GM19239 (cell line): ENCODE results near the gene CFAP100.

Experiments used
- DNase-seq: peaks from one replicate; pipeline ENCODE4 v3.0.0; 2011; ENCODE audit warnings: low spot score; ENCODE audit not compliant: insufficient read length
- FAIRE-seq: peaks from 2 replicates; lab custom pipeline; 2011; peaks lifted over from hg19 to GRCh38; lab: Jason Lieb, UNC

CFAP100 gene

DNA sequence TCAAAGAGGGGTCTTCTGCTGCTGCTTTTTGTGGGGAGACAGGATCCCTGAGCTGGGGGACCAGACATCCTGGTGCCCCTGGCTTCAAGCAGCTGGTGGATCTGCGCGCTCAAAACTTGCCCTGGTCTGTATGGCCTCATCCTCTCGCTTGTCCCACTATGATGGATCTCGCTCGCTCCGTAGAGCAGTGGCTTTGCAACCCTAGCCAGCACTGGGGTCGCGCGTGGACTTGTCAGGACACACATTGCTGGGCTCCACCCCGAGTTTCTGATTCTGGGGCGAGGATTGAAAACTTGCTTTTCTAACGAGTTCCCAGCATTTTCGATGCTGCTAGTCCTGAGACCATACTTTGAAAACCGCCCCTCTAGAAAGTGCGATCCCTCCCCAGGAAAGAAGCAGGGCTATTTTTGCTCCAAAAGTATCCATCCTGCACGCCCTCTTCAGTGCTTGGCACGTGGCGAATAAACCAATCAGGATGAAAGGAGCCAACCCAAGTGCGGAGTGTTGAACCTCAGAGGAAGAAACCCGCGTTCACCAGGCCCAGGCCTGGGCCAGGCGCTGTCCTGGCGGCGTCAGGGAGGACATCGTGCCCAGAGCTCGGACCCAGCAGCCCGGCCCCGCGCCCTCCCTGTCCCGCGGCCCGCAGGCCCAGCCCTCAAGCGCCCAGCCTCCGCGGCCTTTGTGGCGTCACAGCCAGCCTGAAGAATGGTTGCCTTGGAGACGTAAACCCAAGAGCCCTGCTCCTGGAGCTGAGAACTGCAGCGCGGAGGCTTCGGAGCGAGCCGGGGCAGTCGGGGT, at the start of gene CFAP100:
CFAP100 (plus strand) TSS at position 731 of the 798 bp plus-strand sequence. CDS start 1,092 bp downstream, outside the sequence.
- no peak for DNase-seq
- no peak for FAIRE-seq

DNA sequence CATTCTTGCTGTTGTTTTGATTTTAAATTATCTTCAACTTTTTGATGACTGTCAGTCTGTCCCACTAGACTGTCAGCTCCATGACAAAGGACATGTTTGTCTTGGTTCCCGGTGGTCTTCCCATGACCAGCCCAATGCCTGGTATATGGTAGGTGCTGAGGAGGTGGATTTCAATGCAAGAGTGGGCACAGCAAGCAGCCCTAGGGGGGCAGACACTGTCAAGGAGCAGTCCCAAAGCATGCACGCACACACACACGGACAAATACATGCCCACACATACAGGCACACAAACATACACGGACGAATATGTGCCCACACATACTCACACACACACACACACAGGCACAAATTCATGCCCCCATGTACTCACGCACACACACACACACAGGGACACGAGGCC, 49.5 kb upstream of the CFAP100 start:
- FAIRE-seq (no peak), DNase-seq (no peak)

DNA sequence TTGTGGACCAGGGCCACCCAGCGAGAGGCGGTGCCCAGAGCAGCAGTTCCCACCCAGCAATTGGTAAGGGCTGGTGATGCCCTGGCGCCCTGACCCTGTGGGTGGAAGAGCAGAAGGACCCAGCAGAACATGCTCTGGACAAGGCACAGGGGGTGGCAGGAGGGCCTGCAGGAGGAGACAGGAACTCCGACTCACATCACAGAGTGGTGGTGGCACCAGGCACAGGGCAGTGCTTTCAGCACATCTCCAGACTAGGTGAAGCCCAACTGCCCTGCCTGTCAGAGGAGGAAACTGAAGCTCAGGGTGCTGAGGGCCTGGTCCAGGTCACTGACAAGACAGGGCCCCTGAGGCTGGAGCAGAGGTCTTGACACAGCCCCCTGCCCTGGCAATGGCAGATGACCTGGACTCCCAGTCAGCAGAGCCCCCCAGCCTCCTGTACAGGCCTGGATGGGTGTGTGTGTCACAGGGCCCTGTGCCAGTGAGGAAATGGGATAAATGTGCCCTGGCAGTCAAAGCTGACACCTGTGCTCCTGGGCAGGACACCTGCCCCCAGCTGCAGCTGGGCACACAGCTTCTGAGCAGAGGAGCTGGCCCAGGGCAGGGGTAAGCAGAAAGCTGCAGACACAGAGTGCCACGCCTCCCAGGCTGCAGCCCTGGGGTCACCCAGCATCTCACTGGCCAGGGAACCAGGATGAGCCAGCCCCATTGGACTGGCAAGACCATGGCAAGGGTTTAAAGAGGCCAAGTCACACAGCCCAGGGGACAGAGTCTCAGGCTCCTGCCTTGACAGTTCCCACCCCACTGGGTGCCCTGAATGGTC, 48.9 kb upstream of the CFAP100 start:
- no peak for DNase-seq
- no peak for FAIRE-seq

DNA sequence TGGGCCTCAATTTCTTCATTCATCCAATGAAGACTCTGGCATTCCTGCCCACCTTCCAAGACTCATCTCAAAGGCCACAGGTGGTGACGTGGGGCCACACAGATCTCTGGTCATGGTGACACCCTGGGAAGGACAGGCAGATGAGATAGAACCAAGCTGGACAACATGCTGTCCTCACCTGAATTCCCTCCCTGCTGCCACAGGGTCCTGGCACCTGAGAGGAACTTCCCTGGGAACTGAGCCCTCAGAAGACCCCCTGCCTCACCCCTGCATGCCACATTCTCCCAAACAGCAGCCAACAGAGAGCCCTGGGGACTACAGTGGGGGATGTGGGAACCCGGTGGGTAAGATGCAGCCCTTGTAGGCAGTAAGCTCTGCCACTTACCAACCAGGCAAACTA, 48.2 kb upstream of the CFAP100 start:
- FAIRE-seq (no peak), DNase-seq (no peak)

DNA sequence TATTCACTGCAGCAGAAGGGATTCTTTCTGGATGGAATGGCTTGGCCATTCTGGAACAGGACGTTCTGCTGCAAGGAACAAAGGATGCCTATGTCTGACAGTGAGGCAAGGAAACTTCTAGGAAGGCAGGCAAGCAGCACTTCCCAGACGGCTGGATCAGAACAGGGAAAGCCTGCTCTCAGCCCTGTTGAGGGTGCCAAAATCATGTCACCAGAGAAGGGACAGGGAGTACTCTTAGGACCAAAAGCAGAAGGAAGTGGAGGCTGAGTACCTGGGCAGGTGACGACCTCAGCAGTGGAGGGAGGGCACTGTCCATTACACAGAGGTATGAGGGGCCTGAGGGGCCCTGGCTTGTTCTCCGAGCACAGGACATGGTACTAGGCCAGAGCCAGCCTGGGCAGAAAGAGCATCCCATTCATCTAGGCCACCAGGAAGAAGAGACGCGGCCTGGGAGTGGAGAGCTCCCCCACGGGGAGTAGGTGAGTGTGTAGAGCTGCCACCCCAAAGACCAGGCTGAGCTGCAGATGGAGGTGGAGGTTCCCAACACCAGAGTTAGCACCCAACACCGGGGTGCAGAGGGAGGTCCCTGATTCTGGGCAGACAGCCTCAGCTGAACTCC, 47.1 kb upstream of the CFAP100 start:
- no peak for FAIRE-seq
- DNase-seq: no peak

DNA sequence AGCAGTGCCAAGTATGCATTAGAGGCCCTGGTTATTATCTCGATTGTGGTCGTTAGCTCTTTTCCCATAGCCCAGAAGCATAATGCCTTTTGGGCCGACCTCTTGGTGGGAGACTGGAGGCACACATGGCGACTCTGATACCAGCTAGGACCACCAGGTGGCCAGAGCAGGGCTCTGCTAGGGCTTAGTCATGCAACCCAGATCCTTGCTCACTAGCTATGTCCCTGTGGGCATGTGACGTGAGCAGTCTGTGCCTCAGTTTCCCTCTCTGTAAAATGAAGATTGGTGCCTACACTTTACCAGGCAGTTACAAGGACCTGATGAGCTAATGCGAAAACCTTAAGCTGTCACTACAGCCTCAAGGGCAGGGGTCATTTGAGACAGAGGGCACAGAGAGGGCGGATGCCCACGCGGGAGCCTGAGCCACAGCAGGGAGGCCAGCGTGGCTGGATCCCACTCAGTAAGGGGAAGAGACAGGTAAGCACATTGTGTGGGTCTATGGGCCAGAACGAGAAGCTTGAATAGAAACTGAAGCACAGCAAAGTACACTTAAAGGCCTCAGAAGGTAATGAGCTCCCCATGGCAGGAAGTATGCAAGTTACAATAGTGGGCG, 46.3 kb upstream of the CFAP100 start:
- DNase-seq (no peak), FAIRE-seq (no peak)

DNA sequence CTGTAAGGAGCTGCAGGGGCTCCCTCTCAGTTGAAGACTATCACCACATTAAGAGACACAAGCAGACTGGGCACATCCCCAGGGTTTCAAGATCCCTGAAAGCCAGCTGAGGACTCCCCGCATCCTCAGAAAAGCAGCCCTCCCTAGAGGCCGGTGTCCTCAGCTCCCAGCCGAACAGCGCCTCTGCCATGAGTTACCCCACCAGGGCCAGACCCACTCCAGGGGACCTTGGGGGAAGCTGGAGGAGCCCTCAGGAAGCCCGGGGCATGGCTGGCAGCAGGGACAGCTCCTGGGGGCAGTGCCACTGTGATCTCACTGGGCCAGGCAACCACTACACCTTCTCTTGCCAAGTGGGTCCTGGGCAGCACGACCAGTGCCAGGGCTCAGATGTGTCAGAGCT, 45.6 kb upstream of the CFAP100 start:
- FAIRE-seq (no peak), DNase-seq (no peak)

DNA sequence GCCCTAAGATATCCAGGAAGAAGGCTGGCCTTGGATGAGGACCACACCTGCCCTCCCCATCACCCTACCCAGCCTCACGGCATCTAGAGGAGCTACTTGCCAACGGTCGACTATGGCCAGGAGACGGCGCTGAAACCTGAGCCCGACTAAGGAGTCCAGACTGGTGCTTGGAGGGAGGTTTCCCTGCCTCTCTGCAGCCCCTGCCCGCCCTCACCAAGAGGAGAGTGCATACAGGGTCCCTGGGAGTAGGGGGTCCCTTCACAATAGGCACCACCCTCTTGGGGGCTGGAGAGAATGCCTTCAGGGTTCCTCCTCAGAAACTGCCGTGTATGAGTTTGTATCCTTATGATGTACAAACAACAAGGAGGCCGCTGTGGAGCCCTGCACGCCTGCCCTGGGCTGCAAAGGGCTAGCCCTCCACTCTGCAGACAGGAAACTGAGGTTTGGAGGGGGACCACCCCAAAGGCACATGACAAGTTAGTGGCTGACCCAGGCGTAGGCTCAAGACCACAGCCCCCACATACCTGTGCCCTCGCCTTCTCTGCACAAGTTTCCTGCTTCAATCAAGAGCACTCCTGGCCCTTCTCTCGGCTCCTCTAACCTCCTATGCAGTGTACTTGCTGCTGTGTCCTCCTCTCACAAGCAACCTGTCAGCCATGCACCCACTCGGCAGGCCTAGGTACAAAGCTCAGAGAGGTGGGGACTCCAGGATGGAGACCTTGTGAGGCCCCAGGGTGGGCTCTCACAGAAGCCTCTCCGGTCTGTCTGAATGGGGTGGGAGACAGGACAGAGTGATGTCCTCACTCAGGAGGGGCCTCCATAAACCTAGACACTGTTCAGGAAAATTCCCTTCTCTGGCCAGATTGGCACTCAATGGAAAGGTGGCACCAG, 44.9 kb upstream of the CFAP100 start:
- FAIRE-seq (no peak), DNase-seq (no peak)

DNA sequence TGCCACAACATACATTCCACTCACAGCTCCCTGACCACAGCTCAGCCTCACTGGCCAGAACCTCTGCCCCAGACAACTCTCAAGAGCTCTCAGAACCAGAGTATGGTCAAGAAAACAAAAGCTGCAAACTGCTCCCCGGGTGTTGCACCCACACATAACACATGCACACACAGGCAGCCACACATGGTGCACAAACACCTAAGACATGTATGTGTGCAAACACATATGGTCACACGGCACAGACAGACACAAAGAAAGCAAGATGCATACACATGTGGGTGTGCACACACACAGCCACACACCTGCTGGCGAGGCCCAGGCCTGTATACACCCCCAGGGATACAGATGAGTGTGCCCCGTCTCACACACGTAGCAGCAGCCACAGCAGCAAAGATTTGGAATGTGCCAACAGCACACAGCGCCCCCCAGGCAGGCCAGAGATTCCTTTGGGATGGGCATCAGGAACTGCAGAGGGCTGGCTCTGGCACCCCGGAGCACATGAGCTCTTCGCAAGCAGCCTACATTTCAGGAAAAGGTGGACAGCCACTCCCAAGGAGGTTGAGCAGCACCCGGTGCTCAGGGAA, 44.1 kb upstream of the CFAP100 start:
- DNase-seq (no peak), FAIRE-seq (no peak)

DNA sequence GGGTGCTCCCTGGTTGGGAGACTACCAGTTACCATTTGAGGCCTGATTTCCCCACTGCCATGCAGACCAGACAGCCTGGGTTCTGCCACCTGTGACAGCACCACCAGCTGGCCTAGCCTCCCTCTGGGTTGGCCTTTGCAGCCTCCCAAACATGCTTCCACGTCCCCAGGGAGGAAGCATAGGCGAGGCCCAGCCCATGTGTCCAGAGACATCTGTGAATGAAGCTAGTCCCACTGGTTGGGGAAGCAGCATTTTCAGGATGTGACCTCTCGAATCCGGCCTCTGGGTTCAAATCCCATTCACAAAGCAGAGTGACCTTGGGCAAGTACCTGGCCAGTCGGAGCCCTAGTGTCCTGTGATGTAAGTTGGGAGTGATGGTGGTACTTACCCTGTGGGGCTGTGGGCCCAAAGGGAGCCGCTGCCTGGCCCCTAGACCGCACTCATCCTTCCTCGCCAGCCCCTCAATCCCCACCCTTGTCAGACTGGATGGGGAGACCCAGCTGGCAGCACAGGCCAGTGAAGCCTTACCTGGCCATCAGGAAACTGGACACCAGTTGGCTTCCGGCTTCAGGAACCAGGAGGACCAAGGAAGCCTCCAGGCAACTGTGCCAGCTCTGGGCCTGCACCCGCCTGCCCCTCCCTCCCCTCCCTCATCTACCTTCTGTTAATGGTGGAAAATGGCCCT, 43.5 kb upstream of the CFAP100 start:
- FAIRE-seq (no peak), DNase-seq (no peak)

DNA sequence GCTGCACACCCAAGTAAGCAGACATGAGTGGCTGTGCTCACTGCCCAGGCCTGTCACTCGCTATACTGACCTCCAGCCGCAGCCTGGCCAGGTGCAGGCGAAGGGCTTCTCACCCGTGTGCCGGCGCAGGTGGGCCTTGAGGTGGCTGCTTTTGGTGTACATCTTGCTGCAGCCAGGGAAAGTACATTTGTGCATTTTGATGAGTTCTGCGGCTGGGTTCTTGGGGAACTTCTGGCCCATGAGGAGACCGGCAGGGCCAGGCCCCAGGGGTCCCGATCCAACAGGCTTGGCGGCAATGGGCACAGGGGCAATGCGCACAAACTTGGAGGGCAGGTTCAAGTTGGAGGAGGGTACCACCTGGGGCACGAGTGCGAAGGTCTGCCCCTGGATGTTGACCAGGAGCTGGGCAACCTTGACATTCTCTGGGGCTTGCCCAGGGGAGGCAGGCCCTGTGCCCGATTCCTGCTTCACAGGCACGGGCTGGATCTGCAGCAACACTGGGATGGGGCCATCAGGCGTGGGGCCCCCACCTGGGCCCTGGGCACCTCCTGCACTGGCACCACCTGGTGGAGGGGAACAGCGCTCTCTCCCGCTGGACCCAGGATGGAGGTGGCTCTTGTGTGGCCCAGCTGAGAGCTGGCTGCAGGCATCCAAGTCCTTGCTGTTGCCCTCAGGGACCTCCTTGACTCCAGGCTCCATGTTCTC, 42.8 kb upstream of the CFAP100 start:
- no peak for FAIRE-seq
- DNase-seq: no peak

DNA sequence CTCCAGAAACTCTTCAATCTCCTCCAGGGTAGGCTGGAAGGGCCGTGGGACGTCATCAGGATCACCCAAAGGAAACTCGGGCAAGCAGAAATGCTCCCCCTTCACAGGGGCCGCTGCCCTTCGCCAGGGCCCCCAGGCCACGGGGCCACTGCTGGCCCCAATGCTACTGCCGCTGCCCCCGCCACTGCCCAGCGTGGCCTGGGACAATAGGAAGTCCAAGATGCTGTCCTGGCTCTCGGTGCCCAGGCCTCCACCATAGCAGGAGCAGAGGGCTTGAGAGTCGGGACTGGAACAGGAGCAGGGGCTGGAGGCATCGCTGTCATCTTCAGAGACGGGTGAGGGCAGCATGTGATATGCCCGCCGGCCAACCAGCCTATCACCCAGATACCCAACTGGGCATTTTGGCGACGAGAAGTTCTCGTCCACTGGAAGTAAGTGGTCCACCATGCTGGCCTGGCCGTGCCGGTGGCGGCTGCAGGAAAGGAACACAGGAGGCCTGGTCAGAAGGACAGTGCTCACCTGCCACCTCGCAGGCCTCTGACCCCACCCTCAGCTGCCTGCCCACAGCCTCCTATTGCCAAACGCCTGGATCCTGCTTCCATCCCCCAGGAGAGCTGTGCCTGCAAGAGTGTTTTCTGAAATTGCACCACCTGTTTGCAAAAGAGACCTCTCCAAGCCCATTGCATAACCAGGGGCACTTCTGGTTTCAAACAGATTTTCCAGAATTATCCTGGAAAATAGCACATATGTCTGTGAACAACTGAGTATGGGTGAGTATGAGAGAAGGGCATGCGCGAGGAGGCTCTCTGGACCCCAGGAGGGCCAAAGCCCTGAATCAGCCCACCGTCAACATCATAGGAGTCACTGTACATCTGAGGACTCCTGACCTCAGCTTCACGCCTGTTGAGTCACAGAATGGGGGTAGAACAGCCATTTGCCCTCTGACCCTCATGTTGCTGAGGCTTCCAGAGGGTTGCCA, 41.9 kb upstream of the CFAP100 start:
- FAIRE-seq: no peak
- DNase-seq: no peak

DNA sequence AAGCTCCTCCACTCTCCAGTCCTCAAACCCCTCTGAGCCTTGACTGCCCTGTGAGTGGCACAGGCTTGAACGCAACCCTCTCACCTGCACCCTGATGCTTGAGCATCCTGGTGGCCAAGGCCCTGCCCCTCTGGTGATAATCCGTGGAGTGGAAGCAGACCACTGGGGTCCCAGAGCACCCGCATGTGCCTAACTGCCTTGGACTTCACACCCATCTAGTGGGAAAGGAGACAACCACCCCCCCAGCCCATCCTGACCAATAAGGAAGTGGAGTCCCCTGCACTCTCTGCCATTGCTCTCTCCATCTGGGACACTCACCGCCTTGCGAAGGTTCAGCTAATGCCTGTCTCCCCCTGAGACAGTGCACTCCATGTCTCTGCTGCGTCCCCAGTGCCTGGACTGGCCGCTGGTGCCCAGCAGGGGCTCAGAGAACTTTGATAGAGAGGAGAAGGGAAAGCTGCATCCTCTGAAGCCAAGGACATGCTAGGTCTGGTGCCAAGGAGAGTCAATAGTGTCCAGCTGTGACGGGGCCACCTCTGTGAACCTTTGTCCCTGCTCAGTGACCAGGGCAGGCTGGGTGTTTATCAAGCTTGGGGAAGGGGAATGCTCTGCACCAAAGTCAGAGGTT, 40.9 kb upstream of the CFAP100 start:
- DNase-seq (no peak), FAIRE-seq (no peak)

DNA sequence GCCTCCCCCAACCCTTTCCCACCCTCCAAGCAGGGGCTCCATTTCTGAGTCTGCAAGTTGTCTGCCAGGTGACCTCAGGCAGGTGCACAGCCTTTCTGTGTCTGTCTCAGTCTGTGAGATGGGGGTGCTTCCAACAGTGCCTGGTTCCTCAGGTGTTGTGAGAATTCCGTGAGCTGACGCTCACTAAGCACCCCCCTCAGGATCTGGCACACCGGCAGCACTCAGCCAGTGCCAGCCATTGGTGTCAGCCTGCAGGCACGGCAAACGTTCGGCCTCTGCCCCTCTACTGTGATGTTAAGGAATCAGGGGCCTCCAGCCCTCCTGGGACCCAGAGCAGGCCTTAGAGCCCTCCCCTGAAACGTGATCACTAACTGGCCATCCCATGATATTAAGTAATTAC, 39.9 kb upstream of the CFAP100 start:
- DNase-seq (no peak), FAIRE-seq (no peak)

DNA sequence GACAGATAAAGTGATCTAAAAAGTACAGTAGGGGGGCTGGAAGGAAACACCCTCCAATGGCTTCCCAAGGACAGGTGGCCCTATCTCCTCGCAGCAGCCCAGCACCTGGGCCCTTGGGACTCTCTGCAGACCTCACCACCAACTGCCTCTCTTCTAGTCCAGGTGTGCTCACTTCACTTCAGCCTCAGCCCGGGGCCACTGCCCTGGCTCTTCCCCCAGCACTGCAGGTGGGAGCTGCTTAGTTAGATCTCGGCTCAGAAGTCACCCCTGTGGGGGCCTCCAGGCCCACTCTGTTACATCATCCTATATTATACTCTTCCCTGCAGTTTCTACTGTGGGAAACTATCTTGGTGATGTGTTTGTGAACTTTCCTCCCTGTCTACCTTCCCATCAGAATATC, 39.5 kb upstream of the CFAP100 start:
- FAIRE-seq (no peak), DNase-seq (no peak)

DNA sequence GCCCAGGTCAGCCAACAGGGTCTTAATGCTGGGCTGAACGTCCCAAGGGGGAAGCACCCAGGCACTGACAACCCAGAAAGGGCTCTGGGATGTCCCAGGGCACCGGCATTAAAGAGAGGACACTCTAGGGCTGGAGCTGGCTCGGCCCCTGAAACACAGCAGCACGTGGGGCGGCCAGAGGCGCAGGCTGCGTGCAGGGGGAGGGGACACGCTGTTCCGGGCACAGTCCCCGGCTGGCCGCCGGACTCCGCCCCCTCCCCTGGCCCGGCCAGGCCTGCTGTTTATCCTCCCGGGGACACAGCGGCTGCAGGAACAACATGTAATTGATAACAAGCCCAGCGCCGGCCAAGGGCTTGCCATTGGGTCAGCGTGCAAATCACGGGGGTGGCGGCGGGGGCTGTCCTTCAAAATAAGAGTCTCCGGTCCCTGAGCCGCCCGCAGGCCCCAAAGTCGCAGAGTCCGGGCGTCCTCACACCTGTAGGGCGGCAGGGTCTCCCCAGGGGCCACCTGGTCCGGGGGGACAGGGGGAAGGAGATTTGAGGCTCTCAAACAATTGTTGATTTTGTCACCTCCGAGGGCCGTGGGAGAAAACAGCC, 38.8 kb upstream of the CFAP100 start:
- no peak for FAIRE-seq

More for the DNA sequence above, 38.8 kb upstream of the CFAP100 start:
- DNase-seq: no peak
